GM13977 (cell line): Measurements from ENCODE around the gene PLEKHM3.

Experiments
- DNase-seq: peaks from one replicate; pipeline ENCODE4 v3.0.0; 2012; ENCODE audit warnings: low spot score
- CTCF ChIP-seq: IDR thresholded peaks from 2 replicates; pipeline ENCODE4 v1.5.1; 2012; ENCODE audit warnings: mild to moderate bottlenecking, control low read depth; ENCODE audit not compliant: insufficient read depth; ENCODE audit errors: extremely low read depth, missing control alignments
- in situ Hi-C: fragments of 300-500 bp; cut with MboI; formaldehyde crosslinking; loops from one replicate; pipeline ENCODE4 v1.12.0; 2022; ENCODE audit warnings: low sequenced_read_pairs, low pct_unique_long_range_greater_than_20kb, mixed read lengths, inconsistent platforms; ENCODE audit not compliant: unreplicated experiment

PLEKHM3 gene

DNA sequence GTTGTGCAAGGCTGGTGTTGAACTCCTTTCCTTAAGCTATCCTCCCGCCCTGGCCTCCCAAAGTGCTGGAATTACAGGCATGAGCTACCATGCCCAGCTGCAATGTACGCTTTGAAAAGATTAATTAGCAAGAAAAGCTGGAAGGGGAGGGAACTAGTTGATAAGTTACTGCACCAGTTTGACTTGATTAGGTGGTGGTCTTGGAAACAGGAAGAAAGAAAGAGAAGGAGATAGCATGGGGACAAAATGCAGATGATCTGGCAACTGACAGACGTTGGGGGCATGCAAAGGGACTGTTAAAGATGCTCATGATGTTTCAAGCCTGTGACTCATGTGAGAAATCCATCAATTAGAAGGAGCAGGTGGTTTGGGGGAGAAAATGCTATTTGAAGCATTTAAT is 68.6 kb downstream of the PLEKHM3 start:
- no peak for TF ChIP-seq CTCF
- in situ Hi-C loops, result no loop called here
- DNase-seq, result no peak

DNA sequence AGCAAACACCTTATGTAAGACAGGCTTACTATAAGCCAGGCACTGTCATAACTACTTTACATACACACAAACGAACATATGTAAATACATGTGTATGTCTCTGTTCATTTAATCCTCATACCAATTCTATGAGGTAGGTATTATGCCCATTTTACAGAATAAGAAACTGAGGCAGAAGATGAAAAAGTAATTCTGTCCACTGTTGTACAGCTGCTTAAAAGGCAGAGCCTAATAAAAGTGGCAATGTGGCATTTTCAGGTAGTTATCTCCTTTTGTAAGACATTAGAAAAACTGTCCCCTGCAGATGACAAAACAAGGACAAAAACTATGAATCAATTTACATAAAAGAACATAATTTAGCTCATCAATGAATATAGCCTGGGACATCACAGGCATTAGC is 69.9 kb downstream of the PLEKHM3 start:
- DNase-seq, result no peak
- in situ Hi-C loops, result no loop called here
- TF ChIP-seq CTCF, result no peak

DNA sequence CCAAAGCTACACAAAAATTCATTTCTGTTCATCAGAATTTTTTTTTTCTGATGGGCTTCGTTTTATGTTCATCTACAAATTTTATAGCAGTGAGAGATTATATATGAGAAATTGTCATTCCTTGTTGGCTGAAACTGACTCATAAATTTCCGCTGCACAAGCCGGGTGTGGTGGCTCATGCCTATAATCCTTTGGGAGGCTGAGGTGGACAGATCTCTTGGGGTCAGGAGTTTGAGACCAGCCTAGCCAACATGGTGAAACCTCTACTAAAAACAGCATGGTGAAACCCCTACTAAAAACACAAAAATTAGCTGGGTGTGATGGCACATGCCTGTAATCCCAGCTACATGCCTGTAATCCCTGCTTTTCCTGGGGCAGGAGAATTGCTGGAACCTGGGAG is 72.0 kb downstream of the PLEKHM3 start:
- no peak for DNase-seq
- TF ChIP-seq CTCF, result no peak
- in situ Hi-C loops, result no loop called here

- DNase-seq, result no peak
- TF ChIP-seq CTCF, result no peak
- in situ Hi-C loops, result no loop called here
Measured at GRCh38 chr2:207952564-207953345, 72.6 kb downstream of the PLEKHM3 start.

- TF ChIP-seq CTCF, result no peak
- in situ Hi-C loops, result no loop called here
- peak; percentile 29 for DNase-seq
Measured at GRCh38 chr2:207951734-207952470, 73.4 kb downstream of the PLEKHM3 start.

DNA sequence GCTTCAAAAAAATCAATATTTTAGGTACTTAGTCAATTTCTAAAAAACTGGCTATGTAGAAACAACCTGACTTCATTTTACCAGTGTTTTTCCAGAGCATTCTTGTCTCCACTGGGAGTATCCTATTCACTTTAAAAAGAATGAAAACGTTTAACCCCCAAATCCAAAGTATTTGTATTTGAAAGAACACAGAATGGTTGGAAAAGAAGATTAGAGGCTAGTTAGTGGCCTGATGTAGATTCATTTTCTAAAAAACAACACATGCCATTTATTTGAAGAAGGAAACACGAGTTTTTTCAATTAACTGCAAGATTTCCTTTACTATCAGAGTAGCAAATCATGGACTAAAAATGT is 74.6 kb downstream of the PLEKHM3 start:
- TF ChIP-seq CTCF, result no peak
- in situ Hi-C loops, result no loop called here
- DNase-seq, result no peak
